Endodermal cell (in vitro differentiated cells): ENCODE results near the gene SKIL. TPM values are rescaled to one million over a fixed set of nuclear protein-coding genes. Genes with fewer than 3 reads are reported as not detected.
A peak's percentile ranks its signal among the peaks of the same experiment; 100 is the strongest.
"Not testable (repeated sequence)": the region's sequence is repeated elsewhere in the genome, so short reads cannot be mapped to it uniquely, and the experiment has no call there.

Experiments
- DNase-seq: peaks from one replicate; pipeline ENCODE4 v3.0.0-alpha.2; 2017
- H3K27ac ChIP-seq: 2 replicates; pipeline ENCODE4 v1.5.1; 2013; ENCODE audit warnings: mild to moderate bottlenecking, low read depth, low read length, moderate library complexity
- H3K27me3 ChIP-seq: 2 replicates; pipeline ENCODE4 v1.6.1; 2013; ENCODE audit warnings: mild to moderate bottlenecking, low read length, moderate library complexity; ENCODE audit not compliant: insufficient read depth, control insufficient read depth, poor library complexity, severe bottlenecking
- H3K36me3 ChIP-seq: 2 replicates; pipeline ENCODE4 v1.7.0; 2013; ENCODE audit warnings: mild to moderate bottlenecking, low read length, moderate library complexity; ENCODE audit not compliant: control insufficient read depth, insufficient read depth
- H3K4me1 ChIP-seq: one replicate; pipeline ENCODE4 v1.7.0; 2013; ENCODE audit warnings: low read length; ENCODE audit not compliant: control insufficient read depth, insufficient read depth
- H3K4me3 ChIP-seq: 2 replicates; pipeline ENCODE4 v1.5.1; 2013; ENCODE audit warnings: mild to moderate bottlenecking, low read length, moderate library complexity
- H3K9ac ChIP-seq: 2 replicates; pipeline ENCODE4 v1.6.1; 2013; ENCODE audit warnings: mild to moderate bottlenecking, low read length, moderate library complexity; ENCODE audit not compliant: poor library complexity, severe bottlenecking; ENCODE audit errors: extremely low read depth
- H3K9me3 ChIP-seq: 2 replicates; pipeline ENCODE4 v1.6.1; 2013; ENCODE audit warnings: mild to moderate bottlenecking, low read length, moderate library complexity; ENCODE audit not compliant: control insufficient read depth
- H3K27ac Mint-ChIP-seq: 2 replicates; pipeline ENCODE4 v1.8.0; 2020; ENCODE audit warnings: mixed read lengths
- H3K27me3 Mint-ChIP-seq: 2 replicates; pipeline ENCODE4 v1.8.0; 2021; ENCODE audit warnings: mild to moderate bottlenecking, mixed read lengths; ENCODE audit not compliant: insufficient read depth
- H3K36me3 Mint-ChIP-seq: 2 replicates; pipeline ENCODE4 v1.8.0; 2020; ENCODE audit warnings: low read depth, mixed read lengths
- H3K4me1 Mint-ChIP-seq: 2 replicates; pipeline ENCODE4 v1.8.0; 2020; ENCODE audit warnings: mixed read lengths
- H3K4me3 Mint-ChIP-seq: 2 replicates; pipeline ENCODE4 v1.8.0; 2020; ENCODE audit warnings: mild to moderate bottlenecking, moderate library complexity, mixed read lengths
- H3K9me3 Mint-ChIP-seq: 2 replicates; pipeline ENCODE4 v1.8.0; 2020; ENCODE audit warnings: mild to moderate bottlenecking, mixed read lengths
- WGBS, 2 experiments: methylation state at CpG; one replicate each; pipeline versions ENCODE4 v1.1.5 to v1.1.7; 2013; ENCODE audit warnings: missing lambda C conversion rate in 2 of 2, mixed read lengths in 1 of 2; ENCODE audit not compliant: insufficient coverage in 1 of 2, insufficient read length in 1 of 2; 5-methylcytosine and 5-hydroxymethylcytosine counted together
- total RNA-seq, 2 donors: library from RNA; stranded (reverse); fragmentation: NEBNext Ultra II Directional in 1 of 2; extraction: Animal tissue kit (Norgen Biotek cat#: 25700) in 1 of 2; gene quantifications; 2 replicates in 1 of 2; 3 replicates in 1 of 2; pipeline ENCODE4 v1.2.1, GENCODE V29; 2021
- TF ChIP-seq, protein P1 (sequence below): fragments of 200-600 bp; sonication (generic); conservative IDR thresholded peaks from 2 replicates; pipeline ENCODE4 v1.5.0; 2021; ENCODE audit warnings: antibody characterized with exemption, mild to moderate bottlenecking

SKIL gene
- total RNA-seq, 2 donors from 2014 or later, result 147 to 174 TPM

DNA sequence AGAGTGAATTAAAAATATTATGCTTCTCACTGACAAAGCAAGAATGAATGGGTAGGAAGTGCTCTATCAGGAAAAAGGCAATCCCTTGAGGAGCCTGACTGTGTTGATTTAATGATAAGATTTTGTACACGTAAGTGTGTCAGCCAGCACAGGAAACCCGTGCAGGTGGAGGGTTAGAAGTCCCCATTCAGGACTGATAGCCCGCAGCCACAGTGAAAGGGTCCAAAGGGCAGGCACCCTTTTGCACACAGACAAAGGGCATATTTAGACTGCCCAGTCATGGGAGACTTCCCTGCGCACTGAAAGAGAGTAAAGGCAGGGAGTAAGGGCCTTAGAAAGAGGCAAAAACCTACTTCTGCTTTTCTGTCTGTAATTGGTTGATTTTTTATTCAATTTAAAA lies 26.4 kb upstream of the SKIL start:
- no peaks in the 10 kb centered on the region for H3K4me1 Mint-ChIP-seq
- Histone ChIP-seq H3K9me3 (peaks cover 26% of the 10 kb centered on the region), H3K9ac (no peak overlapping the region), H3K27me3 (no peaks in the 10 kb centered on the region), H3K4me1 (no peaks in the 10 kb centered on the region), H3K4me3 (no peak overlapping the region), H3K27ac (no peak overlapping the region), H3K36me3 (no peaks in the 10 kb centered on the region)
- DNase-seq, result no peak
- TF ChIP-seq, protein P1, sequence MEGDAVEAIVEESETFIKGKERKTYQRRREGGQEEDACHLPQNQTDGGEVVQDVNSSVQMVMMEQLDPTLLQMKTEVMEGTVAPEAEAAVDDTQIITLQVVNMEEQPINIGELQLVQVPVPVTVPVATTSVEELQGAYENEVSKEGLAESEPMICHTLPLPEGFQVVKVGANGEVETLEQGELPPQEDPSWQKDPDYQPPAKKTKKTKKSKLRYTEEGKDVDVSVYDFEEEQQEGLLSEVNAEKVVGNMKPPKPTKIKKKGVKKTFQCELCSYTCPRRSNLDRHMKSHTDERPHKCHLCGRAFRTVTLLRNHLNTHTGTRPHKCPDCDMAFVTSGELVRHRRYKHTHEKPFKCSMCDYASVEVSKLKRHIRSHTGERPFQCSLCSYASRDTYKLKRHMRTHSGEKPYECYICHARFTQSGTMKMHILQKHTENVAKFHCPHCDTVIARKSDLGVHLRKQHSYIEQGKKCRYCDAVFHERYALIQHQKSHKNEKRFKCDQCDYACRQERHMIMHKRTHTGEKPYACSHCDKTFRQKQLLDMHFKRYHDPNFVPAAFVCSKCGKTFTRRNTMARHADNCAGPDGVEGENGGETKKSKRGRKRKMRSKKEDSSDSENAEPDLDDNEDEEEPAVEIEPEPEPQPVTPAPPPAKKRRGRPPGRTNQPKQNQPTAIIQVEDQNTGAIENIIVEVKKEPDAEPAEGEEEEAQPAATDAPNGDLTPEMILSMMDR, result no peak
- 91 to 95% methylated on average over 4 of the region's 4 CpGs for WGBS, 2 experiments
- H3K36me3 Mint-ChIP-seq, result no peaks in the 10 kb centered on the region
- H3K27me3 Mint-ChIP-seq, result no peaks in the 10 kb centered on the region
- H3K4me3 Mint-ChIP-seq, result no peak overlapping the region
- H3K9me3 Mint-ChIP-seq, result peaks cover 46% of the 10 kb centered on the region
- H3K27ac Mint-ChIP-seq, result no peak overlapping the region

DNA sequence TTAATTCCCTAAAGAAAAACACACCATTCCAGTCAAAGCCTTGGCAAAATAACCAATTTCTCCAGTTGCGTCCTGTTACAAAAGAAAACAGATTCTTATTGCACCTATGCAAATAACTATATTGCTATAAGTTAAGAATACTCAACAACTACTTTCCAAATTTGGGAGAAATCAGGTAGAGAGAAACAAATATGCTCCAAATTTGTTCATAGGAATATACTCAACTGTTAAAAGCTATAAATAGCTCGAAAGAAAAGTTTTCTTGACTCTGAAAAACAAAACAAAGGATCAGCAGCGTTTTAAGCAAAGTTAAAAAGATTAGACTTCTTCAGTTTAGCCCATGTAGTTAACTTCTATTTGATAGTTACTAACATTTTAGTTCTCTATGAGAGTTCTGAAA lies 20.1 kb upstream of the SKIL start:
- Mint-ChIP-seq H3K27me3 (no peaks in the 10 kb centered on the region), H3K27ac (no peak overlapping the region), H3K4me3 (no peak overlapping the region), H3K4me1 (no peaks in the 10 kb centered on the region), H3K36me3 (peaks cover 3% of the 10 kb centered on the region), H3K9me3 (peaks cover 66% of the 10 kb centered on the region)
- TF ChIP-seq, protein P1, result no peak
- peak overlapping the region; percentile 33 for H3K4me3 ChIP-seq
- no peaks in the 10 kb centered on the region for H3K4me1 ChIP-seq
- no peaks in the 10 kb centered on the region for H3K36me3 ChIP-seq
- 83 to 88% methylated on average over 3 of the region's 3 CpGs for WGBS, 2 experiments
- H3K27ac ChIP-seq, result no peak overlapping the region
- H3K9ac ChIP-seq, result no peak overlapping the region
- H3K9me3 ChIP-seq, result peaks cover 60% of the 10 kb centered on the region
- no peak for DNase-seq
- H3K27me3 ChIP-seq, result no peaks in the 10 kb centered on the region

DNA sequence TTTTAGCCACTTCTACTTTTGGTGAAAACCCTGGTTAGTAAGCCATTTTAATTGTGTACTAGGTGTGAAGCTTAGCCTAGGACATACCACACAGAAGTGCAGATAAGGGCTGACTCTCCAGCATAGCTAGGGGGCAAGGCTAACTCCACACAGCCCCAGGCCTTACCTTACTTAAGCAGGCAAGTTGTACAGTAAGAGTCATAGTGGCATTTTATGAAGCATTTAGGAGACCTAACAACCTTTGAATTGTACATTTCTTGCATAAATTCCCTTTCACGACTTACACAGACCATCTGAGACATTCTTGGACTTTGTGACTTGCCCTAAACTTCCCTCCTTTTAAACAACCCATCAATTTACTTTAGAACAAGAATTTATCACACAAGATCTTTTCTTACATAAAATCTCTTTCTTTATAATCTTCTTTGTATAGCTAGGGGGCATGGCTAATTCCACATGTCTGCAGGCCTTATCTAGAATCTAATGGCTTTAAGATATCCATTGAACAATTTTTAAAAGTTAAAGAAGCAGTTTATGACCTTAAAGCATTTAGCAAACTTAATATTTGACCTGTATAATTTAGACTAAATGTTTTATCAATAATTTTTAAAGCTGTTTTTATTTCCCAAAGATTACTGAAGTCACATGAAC lies 18.7 kb upstream of the SKIL start:
- Mint-ChIP-seq H3K9me3 (peaks cover 68% of the 10 kb centered on the region), H3K36me3 (peaks cover 3% of the 10 kb centered on the region), H3K4me3 (no peak overlapping the region), H3K27ac (no peak overlapping the region), H3K4me1 (no peaks in the 10 kb centered on the region), H3K27me3 (no peaks in the 10 kb centered on the region)
- Histone ChIP-seq H3K27me3 (no peaks in the 10 kb centered on the region), H3K9ac (no peak overlapping the region), H3K36me3 (no peaks in the 10 kb centered on the region), H3K27ac (no peak overlapping the region), H3K4me3 (peak overlapping the region; percentile 38), H3K9me3 (peaks cover 60% of the 10 kb centered on the region), H3K4me1 (no peaks in the 10 kb centered on the region)
- no peak for DNase-seq
- TF ChIP-seq, protein P1, result no peak
- 78 to 84% methylated on average over 1 of the region's 1 CpG for WGBS, 2 experiments

DNA sequence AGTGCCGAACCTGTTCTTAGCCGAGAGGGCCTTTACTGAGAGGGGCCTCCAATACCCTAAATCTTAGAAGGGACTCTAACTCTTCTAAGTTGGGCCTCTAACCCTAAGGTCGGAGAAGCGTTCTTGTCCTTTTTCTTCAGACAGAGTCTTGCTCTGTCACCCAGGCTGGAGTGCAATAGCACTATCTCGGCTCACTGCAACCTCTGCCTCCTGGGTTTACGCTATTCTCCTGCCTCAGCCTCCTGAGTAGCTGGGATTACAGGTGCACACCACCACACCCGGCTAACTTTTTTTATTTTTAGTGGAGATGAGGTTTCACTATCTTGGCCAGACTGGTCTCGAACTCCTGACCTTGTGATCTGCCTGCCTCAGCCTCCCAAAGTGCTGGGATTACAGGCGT lies 15.2 kb upstream of the SKIL start:
- H3K27ac ChIP-seq, H3K27me3 ChIP-seq, H3K36me3 ChIP-seq, H3K9ac ChIP-seq, DNase-seq, H3K4me1 Mint-ChIP-seq, H3K4me3 ChIP-seq, H3K27me3 Mint-ChIP-seq, H3K4me3 Mint-ChIP-seq, H3K36me3 Mint-ChIP-seq, H3K4me1 ChIP-seq, H3K27ac Mint-ChIP-seq: not testable (repeated sequence)
- H3K9me3 ChIP-seq, result peaks cover 50% of the 10 kb centered on the region
- H3K9me3 Mint-ChIP-seq, result peaks cover 62% of the 10 kb centered on the region
- 91 to 92% methylated on average over 9 of the region's 9 CpGs for WGBS, 2 experiments

DNA sequence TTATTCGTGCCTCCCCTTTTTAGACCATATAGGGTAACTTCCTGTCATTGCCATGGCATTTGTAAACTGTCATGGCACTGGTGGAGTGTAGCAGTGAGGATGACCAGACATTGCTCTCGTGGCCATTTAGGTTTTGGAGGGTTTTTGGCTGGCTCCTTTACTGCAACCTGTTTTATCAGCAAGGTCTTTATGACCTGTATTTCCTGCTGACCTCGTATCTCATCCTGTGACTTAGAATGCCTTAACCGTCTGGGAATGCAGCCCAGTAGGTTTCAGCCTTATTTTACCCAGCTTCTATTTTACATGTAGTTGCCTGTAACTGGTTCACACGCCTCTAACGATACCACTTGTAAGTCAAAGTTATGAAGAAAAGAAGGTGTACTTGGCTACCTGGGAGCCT lies 13.7 kb upstream of the SKIL start:
- H3K36me3 ChIP-seq, H3K4me1 Mint-ChIP-seq, H3K36me3 Mint-ChIP-seq, H3K27ac Mint-ChIP-seq, H3K27me3 ChIP-seq, H3K4me3 ChIP-seq, DNase-seq, H3K9ac ChIP-seq, H3K27ac ChIP-seq, H3K4me1 ChIP-seq, H3K27me3 Mint-ChIP-seq, H3K4me3 Mint-ChIP-seq: not testable (repeated sequence)
- peaks cover 47% of the 10 kb centered on the region for H3K9me3 Mint-ChIP-seq
- 90 to 91% methylated on average over 4 to 6 of the region's 6 CpGs for WGBS, 2 experiments
- peaks cover 34% of the 10 kb centered on the region for H3K9me3 ChIP-seq
